CD4-positive, alpha-beta memory T cell (primary cell): Measurements from ENCODE around the gene SPATA3. TPM values are rescaled to one million over a fixed set of nuclear protein-coding genes. Genes with fewer than 3 reads are reported as not detected.

ENCODE experiments used
- CTCF ChIA-PET: fragments of 350-600 bp; sonication (Branson Sonifier 250); formaldehyde crosslinking; loops from one replicate; lab custom pipeline; 2021; ENCODE audit warnings: inconsistent platforms; ENCODE audit not compliant: partially characterized antibody; lab: Charles Lee
- POLR2A ChIA-PET: fragments of 350-600 bp; sonication (Branson Sonifier 250); formaldehyde crosslinking; loops from one replicate; lab custom pipeline; 2021; ENCODE audit not compliant: partially characterized antibody; lab: Charles Lee
- DNase-seq, 5 donors: peaks; one replicate each; pipeline versions ENCODE4 v3.0.0 to v3.0.0-alpha.2; 2020 to 2022; ENCODE audit warnings: mixed read lengths in 1 of 5
- H3K27ac ChIP-seq: one replicate; pipeline ENCODE4 v1.7.0; 2013; ENCODE audit warnings: low read depth, low read length
- H3K27me3 ChIP-seq: 2 replicates; pipeline ENCODE4 v1.7.0; 2013; ENCODE audit warnings: mild to moderate bottlenecking, low read length, moderate library complexity; ENCODE audit not compliant: insufficient read depth
- H3K36me3 ChIP-seq: 2 replicates; pipeline ENCODE4 v1.7.0; 2013; ENCODE audit warnings: mild to moderate bottlenecking, low read length, moderate library complexity; ENCODE audit not compliant: insufficient read depth
- H3K4me1 ChIP-seq: 2 replicates; pipeline ENCODE4 v1.7.0; 2013; ENCODE audit warnings: mild to moderate bottlenecking, low read length, moderate library complexity; ENCODE audit not compliant: insufficient read depth
- H3K4me3 ChIP-seq, 2 donors: one replicate each; pipeline ENCODE4 v1.7.0; 2013; ENCODE audit warnings: low read length in 2 of 2, mild to moderate bottlenecking in 1 of 2
- H3K9me3 ChIP-seq, 2 donors: one replicate each; pipeline ENCODE4 v1.7.0; 2013; ENCODE audit warnings: low read length in 2 of 2, control low read depth in 1 of 2; ENCODE audit not compliant: control insufficient read depth in 1 of 2
- H3K27ac Mint-ChIP-seq, 7 donors: one replicate each; pipeline ENCODE4 v1.8.0; 2020 to 2021; ENCODE audit warnings: mixed read lengths in 7 of 7, mild to moderate bottlenecking in 6 of 7, inconsistent platforms in 3 of 7, moderate library complexity in 3 of 7
- H3K27me3 Mint-ChIP-seq, 2 donors: one replicate each; pipeline ENCODE4 v1.8.0; 2020 to 2021; ENCODE audit warnings: mixed read lengths in 2 of 2
- H3K36me3 Mint-ChIP-seq, 2 donors: one replicate each; pipeline ENCODE4 v1.8.0; 2020 to 2021; ENCODE audit warnings: mixed read lengths in 2 of 2, inconsistent platforms in 1 of 2, mild to moderate bottlenecking in 1 of 2
- H3K4me1 Mint-ChIP-seq, 4 donors: one replicate each; pipeline ENCODE4 v1.8.0; 2020 to 2021; ENCODE audit warnings: mixed read lengths in 4 of 4, mild to moderate bottlenecking in 1 of 4
- H3K4me3 Mint-ChIP-seq, 8 donors: one replicate each; pipeline ENCODE4 v1.8.0; 2020 to 2021; ENCODE audit warnings: mixed read lengths in 8 of 8, mild to moderate bottlenecking in 7 of 8, moderate library complexity in 6 of 8, inconsistent platforms in 3 of 8
- H3K9me3 Mint-ChIP-seq, 8 donors: one replicate each; pipeline ENCODE4 v1.8.0; 2020 to 2021; ENCODE audit warnings: mixed read lengths in 8 of 8, mild to moderate bottlenecking in 5 of 8, inconsistent platforms in 3 of 8, moderate library complexity in 1 of 8
- intact Hi-C: fragments of 100-400 bp; cut with micrococcal nuclease; formaldehyde crosslinking; loops from one replicate; pipeline ENCODE4 v1.15.1; 2023
- polyA plus RNA-seq, 2 donors: library from polyadenylated mRNA; unstranded; fragments of 300-500 nt; fragmentation: Illumina TruSeq; gene quantifications; one replicate each; pipeline ENCODE4 v1.2.3, GENCODE V29; 2021
- total RNA-seq, 2 experiments: library from RNA; stranded (reverse); gene quantifications; one replicate each; pipeline ENCODE4 v1.2.3, GENCODE V29; 2021

Gene SPATA3
- total and polyA plus RNA-seq, 4 experiments from 2014 or later, result not detected

DNA sequence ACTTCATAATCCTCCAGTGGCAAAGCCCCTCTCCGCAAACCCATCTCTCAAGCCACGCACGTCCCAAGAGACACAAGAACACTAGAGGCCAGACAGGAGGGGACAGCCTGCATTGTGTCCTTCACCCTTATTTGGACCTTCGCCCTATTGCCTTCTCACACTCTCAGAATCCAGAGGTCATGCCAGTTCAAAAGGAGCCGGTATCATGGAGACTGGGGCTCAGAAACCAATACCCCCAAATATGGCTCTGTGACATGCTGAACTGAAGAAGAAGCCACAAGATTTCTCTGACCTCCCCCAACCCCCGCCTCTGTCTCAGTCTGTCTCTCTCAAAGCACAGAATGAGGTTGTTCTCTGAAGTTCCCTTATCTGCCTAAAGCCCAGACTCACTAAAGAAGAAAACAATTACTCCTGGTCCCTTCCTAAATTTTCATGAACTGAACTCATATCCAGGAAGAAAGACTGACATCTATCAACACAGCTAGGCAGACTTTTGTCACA lies 19.2 kb upstream of the SPATA3 start:
- DNase-seq, result no peak
- H3K36me3 Mint-ChIP-seq, result no peaks in the 10 kb centered on the region

DNA sequence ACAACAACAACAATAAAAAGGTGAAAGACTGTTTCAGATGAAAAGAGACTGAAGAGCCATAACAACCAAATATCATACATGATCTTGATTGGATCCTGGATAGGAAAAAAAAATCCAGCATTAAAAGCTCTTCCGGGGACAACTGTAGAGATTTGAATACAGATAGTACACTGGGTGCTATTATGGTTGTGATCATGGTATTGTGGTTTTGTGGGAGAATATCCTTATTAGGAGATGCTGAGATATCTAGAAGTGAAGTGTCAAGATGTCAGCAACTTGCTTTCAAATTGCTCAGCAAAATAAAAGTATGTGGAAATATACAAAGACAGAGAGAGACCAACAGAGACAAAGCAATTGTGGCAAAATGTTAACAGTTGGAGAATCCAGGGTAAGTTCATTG lies 15.5 kb upstream of the SPATA3 start:
- Mint-ChIP-seq H3K4me3 (peak overlapping the region in 6 of 8 donors; percentile 1 to 43 (median 25)), H3K27me3 (no peaks in the 10 kb centered on the region), H3K27ac (peak overlapping the region in 6 of 7 donors; percentile 8 to 70 (median 40)), H3K36me3 (no peaks in the 10 kb centered on the region), H3K4me1 (peaks cover 39 to 74% (median 62%) of the 10 kb centered on the region in 4 donors), H3K9me3 (no peaks in the 10 kb centered on the region)
- Histone ChIP-seq H3K27me3 (no peaks in the 10 kb centered on the region), H3K27ac (no peak overlapping the region), H3K36me3 (no peaks in the 10 kb centered on the region), H3K9me3 (no peaks in the 10 kb centered on the region), H3K4me1 (peaks cover 36% of the 10 kb centered on the region), H3K4me3 (no peak overlapping the region)
- ChIA-PET POLR2A (interaction anchor here (0.7 to 1.6 kb wide), 3 partner anchors 53 to 77 kb away, joined by 3 to 8 read pairs (median 3); partner anchors contain the start of gene GPR55), CTCF (interaction anchor here (2.7 kb wide), 1 partner anchor 132 kb away, joined by 8 read pairs; no protein-coding TSS in a partner anchor)
- DNase-seq, result no peak
- intact Hi-C loops, result no loop called here

More for the DNA sequence above, 19.2 kb upstream of the SPATA3 start:
- Histone ChIP-seq H3K4me3 (no peak overlapping the region), H3K36me3 (no peaks in the 10 kb centered on the region), H3K27me3 (no peaks in the 10 kb centered on the region), H3K9me3 (no peaks in the 10 kb centered on the region), H3K27ac (no peak overlapping the region), H3K4me1 (peaks cover 44% of the 10 kb centered on the region)
- H3K9me3 Mint-ChIP-seq, result no peaks in the 10 kb centered on the region
- H3K4me3 Mint-ChIP-seq, result no peak overlapping the region
- peak overlapping the region; percentile 44 to 85 (median 58) for H3K27ac Mint-ChIP-seq
- intact Hi-C loops, result loop anchor here (10.0 kb wide), 1 partner anchor 112 kb away; the partner anchor contains the start of gene ITM2C
- CTCF ChIA-PET, result interaction anchor here (3.4 kb wide), 1 partner anchor 10 kb away, joined by 24 read pairs; no protein-coding TSS in a partner anchor
- POLR2A ChIA-PET, result no interaction called here
- H3K27me3 Mint-ChIP-seq, result no peaks in the 10 kb centered on the region
- H3K4me1 Mint-ChIP-seq, result peaks cover 46 to 78% (median 62%) of the 10 kb centered on the region in 4 donors

DNA sequence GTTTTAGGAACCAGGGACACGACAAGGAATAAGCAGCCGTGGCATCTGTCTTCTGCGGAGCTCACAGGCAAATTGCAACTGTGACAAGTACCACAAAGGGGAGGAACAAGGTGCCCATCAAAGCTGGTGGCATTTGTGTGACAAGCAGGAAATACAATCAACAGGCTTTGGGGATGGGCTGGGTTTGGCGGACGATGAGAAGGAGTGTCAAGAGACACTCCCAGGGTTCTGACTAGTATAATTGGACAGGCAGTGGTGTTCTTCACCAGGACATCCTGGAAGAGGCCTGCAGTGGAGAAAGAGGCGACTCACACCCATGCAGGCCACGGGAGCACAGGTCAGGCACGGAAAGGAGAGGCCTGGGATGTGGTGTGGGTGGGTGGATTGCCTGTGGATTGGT lies 14.2 kb upstream of the SPATA3 start:
- Histone ChIP-seq H3K4me1 (peaks cover 37% of the 10 kb centered on the region), H3K27ac (no peak overlapping the region), H3K4me3 (no peak overlapping the region), H3K27me3 (no peaks in the 10 kb centered on the region), H3K9me3 (no peaks in the 10 kb centered on the region), H3K36me3 (no peaks in the 10 kb centered on the region)
- POLR2A ChIA-PET, result interaction anchor here (1.3 kb wide), 1 partner anchor 64 kb away, joined by 3 read pairs; no protein-coding TSS in a partner anchor
- H3K27me3 Mint-ChIP-seq, result no peaks in the 10 kb centered on the region
- CTCF ChIA-PET, result interaction anchor here (1.2 to 2.7 kb wide), 3 partner anchors 18 to 134 kb away, joined by 3 to 8 read pairs (median 4); no protein-coding TSS in a partner anchor
- H3K9me3 Mint-ChIP-seq, result no peaks in the 10 kb centered on the region
- peak overlapping the region; percentile 62 to 79 (median 66) for H3K4me3 Mint-ChIP-seq
- peak overlapping the region; percentile 43 to 94 (median 78) for H3K27ac Mint-ChIP-seq
- no peaks in the 10 kb centered on the region for H3K36me3 Mint-ChIP-seq
- DNase-seq, result peak in 4 of 5 donors; percentile 39 to 53 (median 48)
- H3K4me1 Mint-ChIP-seq, result peaks cover 34 to 65% (median 55%) of the 10 kb centered on the region in 4 donors
- intact Hi-C loops, result no loop called here

DNA sequence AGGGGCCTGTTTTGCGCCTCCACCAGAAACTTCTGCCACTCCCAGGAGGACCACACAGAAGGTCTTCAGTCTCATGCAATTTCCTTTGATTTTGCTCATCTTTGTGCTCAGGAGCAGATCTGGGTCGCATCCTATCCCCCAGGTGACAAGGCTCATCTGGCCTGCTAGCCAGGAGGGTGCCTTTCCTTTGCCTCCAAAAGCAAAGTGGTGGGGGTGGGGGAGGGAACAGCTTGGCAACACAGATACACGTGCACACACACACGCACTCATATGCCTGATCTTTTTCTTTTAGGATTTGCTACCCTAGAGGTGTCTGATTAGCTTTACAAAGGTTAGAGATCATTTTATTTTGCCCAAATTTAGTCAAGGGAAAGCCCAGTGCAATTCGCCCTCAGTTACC lies 13.8 kb upstream of the SPATA3 start:
- Mint-ChIP-seq H3K36me3 (no peaks in the 10 kb centered on the region), H3K27ac (peak overlapping the region in 6 of 7 donors; percentile 4 to 91 (median 59)), H3K27me3 (no peaks in the 10 kb centered on the region), H3K9me3 (no peaks in the 10 kb centered on the region), H3K4me3 (peak overlapping the region in 6 of 8 donors; percentile 62 to 79 (median 69)), H3K4me1 (peaks cover 34 to 65% (median 53%) of the 10 kb centered on the region in 4 donors)
- CTCF ChIA-PET, result interaction anchor here (1.2 to 8.4 kb wide), 5 partner anchors 19 to 134 kb away, joined by 3 to 256 read pairs (median 8); partner anchors contain the start of gene GPR55
- Histone ChIP-seq H3K9me3 (no peaks in the 10 kb centered on the region), H3K4me3 (no peak overlapping the region), H3K36me3 (no peaks in the 10 kb centered on the region), H3K27me3 (no peaks in the 10 kb centered on the region), H3K4me1 (peaks cover 41% of the 10 kb centered on the region), H3K27ac (no peak overlapping the region)
- no peak for DNase-seq
- POLR2A ChIA-PET, result interaction anchor here (1.2 to 1.3 kb wide), 3 partner anchors 8 to 64 kb away, joined by 3 to 4 read pairs (median 3); no protein-coding TSS in a partner anchor
- intact Hi-C loops, result no loop called here

DNA sequence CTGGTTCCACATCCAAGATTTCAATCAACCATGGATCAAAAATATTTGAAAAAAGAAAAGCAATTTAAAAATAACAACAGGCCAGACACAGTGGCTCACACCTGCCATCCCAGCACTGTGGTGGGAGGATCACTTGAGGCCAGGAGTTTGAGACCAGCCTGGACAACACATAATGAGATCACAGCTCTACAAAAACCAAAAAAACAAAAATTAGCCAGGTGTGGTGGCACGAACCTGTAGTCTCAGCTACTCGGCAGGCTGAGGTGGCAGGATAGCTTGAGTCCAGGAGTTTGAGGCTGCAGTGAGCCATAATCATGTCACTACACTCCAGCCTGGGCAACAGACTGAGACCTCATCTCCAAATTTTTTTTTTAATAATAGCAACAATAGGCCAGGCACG lies 13.4 kb upstream of the SPATA3 start:
- no peak for DNase-seq
- H3K4me1 ChIP-seq, result peaks cover 41% of the 10 kb centered on the region
- CTCF ChIA-PET, result interaction anchor here (1.2 to 8.4 kb wide), 5 partner anchors 19 to 134 kb away, joined by 3 to 256 read pairs (median 8); partner anchors contain the start of gene GPR55

DNA sequence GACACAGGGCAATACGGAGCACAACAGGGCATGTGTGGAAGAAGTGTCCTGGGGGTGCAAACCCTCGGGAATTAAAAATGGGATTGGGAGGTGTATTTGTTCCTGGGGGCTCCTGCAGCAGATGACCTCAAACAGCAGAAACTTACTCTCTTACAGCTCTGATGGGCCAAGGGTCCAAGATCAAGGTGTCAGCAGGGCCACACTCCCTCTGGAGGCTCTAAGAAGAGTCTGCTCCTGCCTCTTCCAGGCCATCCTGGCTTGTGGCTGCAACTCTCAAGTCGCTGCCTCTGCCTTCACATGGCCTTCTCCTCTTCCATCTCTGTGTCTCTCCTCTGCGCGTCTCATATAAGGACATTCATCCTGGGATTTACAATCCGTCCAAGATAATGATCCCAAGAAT lies 12.4 kb upstream of the SPATA3 start:
- Mint-ChIP-seq H3K9me3 (no peaks in the 10 kb centered on the region), H3K36me3 (no peaks in the 10 kb centered on the region), H3K4me1 (peaks cover 30 to 56% (median 44%) of the 10 kb centered on the region in 4 donors), H3K4me3 (peak overlapping the region in 1 of 8 donors; percentile 38), H3K27me3 (peaks cover 0 to 1% of the 10 kb centered on the region in 2 donors), H3K27ac (peak overlapping the region in 3 of 7 donors; percentile 27 to 75 (median 64))
- no peak overlapping the region for H3K27ac ChIP-seq
- ChIA-PET POLR2A (interaction anchor here (0.6 to 1.3 kb wide), 2 partner anchors 9 to 58 kb away, joined by 3 to 4 read pairs; no protein-coding TSS in a partner anchor), CTCF (interaction anchor here (2.2 to 8.4 kb wide), 3 partner anchors 58 to 159 kb away, joined by 10 to 256 read pairs (median 67); partner anchors contain the start of gene GPR55)
- DNase-seq, result no peak
- H3K27me3 ChIP-seq, result no peaks in the 10 kb centered on the region
- no peak overlapping the region for H3K4me3 ChIP-seq
- peaks cover 41% of the 10 kb centered on the region for H3K4me1 ChIP-seq
- intact Hi-C loops, result no loop called here
- H3K9me3 ChIP-seq, result no peaks in the 10 kb centered on the region
- H3K36me3 ChIP-seq, result no peaks in the 10 kb centered on the region

More for the DNA sequence above, 13.4 kb upstream of the SPATA3 start:
- Mint-ChIP-seq H3K9me3 (no peaks in the 10 kb centered on the region), H3K4me3 (peak overlapping the region in 1 of 8 donors; percentile 72), H3K4me1 (peaks cover 34 to 62% (median 50%) of the 10 kb centered on the region in 4 donors), H3K36me3 (no peaks in the 10 kb centered on the region), H3K27ac (peak overlapping the region in 3 of 7 donors; percentile 22 to 91 (median 78)), H3K27me3 (peaks cover 0 to under 1% of the 10 kb centered on the region in 2 donors)
- H3K27me3 ChIP-seq, result no peaks in the 10 kb centered on the region
- H3K9me3 ChIP-seq, result no peaks in the 10 kb centered on the region
- H3K27ac ChIP-seq, result no peak overlapping the region
- intact Hi-C loops, result no loop called here
- H3K4me3 ChIP-seq, result no peak overlapping the region
- POLR2A ChIA-PET, result interaction anchor here (1.2 to 1.3 kb wide), 3 partner anchors 8 to 65 kb away, joined by 3 to 4 read pairs (median 3); no protein-coding TSS in a partner anchor
- H3K36me3 ChIP-seq, result no peaks in the 10 kb centered on the region
